HCT116 (cell line): Measurements from ENCODE around the gene IGFALS.

Experiments used
- CTCF ChIP-seq, 3 experiments: fragments of 200-600 bp in 1 of 3; sonication (generic) in 1 of 3; IDR thresholded peaks in 2 of 3; conservative IDR thresholded peaks in 1 of 3; 2 replicates each; pipeline ENCODE4 v1.5.1; 2012 to 2017; ENCODE audit warnings: low read depth in 2 of 3, low read length in 2 of 3, antibody characterized with exemption in 1 of 3, borderline replicate concordance in 1 of 3, control low read depth in 1 of 3, mild to moderate bottlenecking in 1 of 3, mixed read lengths in 1 of 3, mixed run types in 1 of 3, moderate library complexity in 1 of 3; ENCODE audit not compliant: insufficient read depth in 1 of 3
- EZH2 ChIP-seq: fragments of 200-600 bp; sonication (generic); IDR thresholded peaks from 2 replicates; pipeline ENCODE4 v1.6.1; 2017; ENCODE audit warnings: antibody characterized with exemption, mixed run types
- POLR2A ChIP-seq: IDR thresholded peaks from 2 replicates; pipeline ENCODE4 v1.7.0; 2011; ENCODE audit warnings: borderline replicate concordance; ENCODE audit not compliant: insufficient read depth, insufficient read length; ENCODE audit errors: extremely low read depth

DNA sequence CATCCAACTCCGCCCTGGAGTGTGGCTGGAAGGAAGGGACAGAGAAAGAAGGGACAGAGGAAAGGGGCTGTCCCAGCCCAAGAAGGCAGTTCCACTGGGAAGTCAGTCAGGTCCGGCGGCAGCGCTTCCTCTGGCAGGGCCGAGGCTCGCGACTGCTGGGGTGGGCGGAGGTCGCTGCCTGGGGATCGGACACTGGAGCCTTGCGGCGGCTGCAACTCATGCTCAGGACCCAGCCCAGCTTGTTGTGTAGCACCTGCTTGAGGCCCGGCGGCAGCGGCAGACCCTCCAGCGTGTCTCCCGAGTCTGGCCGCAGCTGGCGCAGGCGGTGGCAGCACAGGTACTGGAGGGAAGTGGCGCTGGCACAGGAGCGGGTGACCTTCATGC, 16.5 kb downstream of the IGFALS start:
- TF ChIP-seq CTCF (IDR thresholded peaks at IDR 0.05 in 2 of 3, conservative IDR thresholded peaks at IDR 0.05 in 1 of 3; ENCODE audit: borderline replicate concordance in 1 of 3, insufficient read depth in 1 of 3, low read depth in 2 of 3, low read length in 2 of 3) (no peak), POLR2A (no peak), EZH2 (no peak)
